GM12874 (cell line): ENCODE data around the gene OR52W1.

Experiments
- TF ChIP-seq, protein P1 (sequence below): IDR thresholded peaks from 2 replicates; pipeline ENCODE4 v1.5.1; 2011; ENCODE audit warnings: low read depth, mild to moderate bottlenecking, control low read depth, low read length, moderate library complexity; ENCODE audit not compliant: insufficient read depth

The OR52W1 gene

DNA sequence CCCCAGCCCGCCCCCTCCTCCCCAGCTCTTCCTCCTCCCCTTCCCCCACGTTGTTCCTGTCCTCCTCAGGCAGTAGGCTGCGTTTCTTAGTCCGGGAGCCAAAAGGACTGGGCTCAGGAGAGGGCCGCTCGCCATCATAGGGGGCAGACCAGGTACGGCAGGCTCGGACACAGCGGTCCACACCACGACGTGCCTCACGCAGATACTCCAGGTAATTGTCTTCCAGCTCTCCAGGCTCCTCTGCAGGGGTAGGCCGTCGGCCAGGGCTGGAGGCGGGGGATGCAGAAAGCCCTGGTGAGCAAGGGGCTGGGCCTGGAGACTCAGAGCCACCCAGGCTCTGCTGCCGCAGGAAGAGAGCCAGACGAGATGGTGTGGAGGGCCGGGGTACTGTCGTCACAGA, 18.7 kb downstream of the OR52W1 start:
- TF ChIP-seq, protein P1, sequence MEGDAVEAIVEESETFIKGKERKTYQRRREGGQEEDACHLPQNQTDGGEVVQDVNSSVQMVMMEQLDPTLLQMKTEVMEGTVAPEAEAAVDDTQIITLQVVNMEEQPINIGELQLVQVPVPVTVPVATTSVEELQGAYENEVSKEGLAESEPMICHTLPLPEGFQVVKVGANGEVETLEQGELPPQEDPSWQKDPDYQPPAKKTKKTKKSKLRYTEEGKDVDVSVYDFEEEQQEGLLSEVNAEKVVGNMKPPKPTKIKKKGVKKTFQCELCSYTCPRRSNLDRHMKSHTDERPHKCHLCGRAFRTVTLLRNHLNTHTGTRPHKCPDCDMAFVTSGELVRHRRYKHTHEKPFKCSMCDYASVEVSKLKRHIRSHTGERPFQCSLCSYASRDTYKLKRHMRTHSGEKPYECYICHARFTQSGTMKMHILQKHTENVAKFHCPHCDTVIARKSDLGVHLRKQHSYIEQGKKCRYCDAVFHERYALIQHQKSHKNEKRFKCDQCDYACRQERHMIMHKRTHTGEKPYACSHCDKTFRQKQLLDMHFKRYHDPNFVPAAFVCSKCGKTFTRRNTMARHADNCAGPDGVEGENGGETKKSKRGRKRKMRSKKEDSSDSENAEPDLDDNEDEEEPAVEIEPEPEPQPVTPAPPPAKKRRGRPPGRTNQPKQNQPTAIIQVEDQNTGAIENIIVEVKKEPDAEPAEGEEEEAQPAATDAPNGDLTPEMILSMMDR, result no peak

- TF ChIP-seq, protein P1, result no peak
Observed at GRCh38 chr11:6219359-6219758, 20.3 kb downstream of the OR52W1 start.

GRCh38 chr11:6223854-6224253, 24.8 kb downstream of the OR52W1 start:
- TF ChIP-seq, protein P1, result no peak

DNA sequence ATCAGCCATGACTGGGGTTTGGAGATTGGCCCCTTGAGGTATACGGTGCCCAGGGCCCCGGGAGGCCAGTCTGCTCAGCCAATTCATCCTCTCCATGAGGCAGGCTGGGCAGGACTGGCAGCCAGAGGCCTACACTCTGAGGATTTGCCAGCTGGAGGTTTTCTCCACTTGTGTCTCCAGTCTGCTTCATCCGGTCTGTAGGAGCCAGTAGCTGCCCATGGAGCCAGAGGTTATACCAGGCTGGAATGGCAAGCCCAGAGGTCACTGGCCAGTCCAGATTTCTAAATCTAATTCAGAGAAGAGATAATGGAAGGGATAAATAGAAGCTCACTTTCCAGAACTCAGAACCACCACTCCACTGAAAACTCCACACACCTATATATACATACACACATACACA, 25.4 kb downstream of the OR52W1 start:
- TF ChIP-seq, protein P1, result no peak

DNA sequence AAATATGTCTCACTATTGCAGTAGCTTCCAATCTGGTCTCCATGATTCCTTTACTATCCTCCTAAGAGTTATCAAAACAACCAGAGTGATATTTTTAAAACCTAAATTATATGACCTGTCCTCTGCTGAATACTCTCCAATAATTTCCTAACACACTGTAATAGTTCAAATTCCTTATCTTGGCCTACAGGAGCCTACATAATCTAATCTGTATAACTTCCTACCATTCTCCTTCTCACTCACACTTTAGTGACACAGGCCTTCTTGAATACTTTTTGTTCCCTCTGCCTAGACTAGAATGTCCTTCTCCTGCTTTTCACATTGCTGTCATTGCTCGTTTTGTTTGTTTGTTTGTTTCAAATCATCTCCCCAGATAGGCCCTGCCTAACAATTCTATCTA, 26.0 kb downstream of the OR52W1 start:
- TF ChIP-seq, protein P1, result no peak

DNA sequence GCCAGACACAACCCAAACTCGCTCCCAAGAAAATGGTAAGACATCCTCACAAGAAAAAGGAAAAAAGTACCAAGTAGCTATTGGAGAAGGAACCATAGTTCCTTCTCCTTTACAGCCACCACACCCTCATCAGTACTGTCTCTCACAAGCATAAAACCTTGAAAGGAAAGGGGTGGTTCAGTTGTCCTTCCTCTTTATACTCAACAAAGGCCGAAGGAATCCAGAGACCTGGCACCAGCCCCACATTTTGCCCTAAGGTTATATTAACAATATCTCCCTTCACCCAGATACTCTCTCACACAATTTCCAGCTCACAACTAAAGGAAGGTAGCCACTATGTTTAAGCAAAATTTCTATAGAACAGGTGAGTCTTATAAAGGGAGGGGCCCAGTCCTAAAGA, 26.9 kb downstream of the OR52W1 start:
- TF ChIP-seq, protein P1, result no peak

- TF ChIP-seq, protein P1, result no peak
Observed at GRCh38 chr11:6228520-6228919, 29.5 kb downstream of the OR52W1 start.

DNA sequence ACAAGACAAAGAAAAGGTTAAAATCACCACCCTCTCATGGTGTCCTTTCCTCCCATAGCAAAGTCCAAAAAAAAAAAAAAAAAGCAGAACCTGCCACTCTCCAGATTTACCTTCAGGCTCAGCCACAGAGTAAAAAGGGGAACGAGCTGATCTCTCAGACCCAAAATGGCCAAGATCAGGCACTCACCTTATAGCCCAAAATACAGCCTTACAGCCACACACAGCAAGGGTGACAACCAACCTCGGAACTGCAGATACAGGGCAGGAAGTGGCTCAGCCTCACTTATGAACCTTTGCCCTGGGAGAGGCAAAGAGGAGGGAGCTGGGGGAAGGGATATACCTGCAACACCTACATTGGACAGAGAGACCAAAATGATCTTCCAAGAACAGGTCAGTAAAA, 30.9 kb downstream of the OR52W1 start:
- TF ChIP-seq, protein P1, result no peak
